B cell (primary cell): ENCODE results near the gene CORO2B. TPM values are rescaled to one million over a fixed set of nuclear protein-coding genes. Genes with fewer than 3 reads are reported as not detected.

Experiments
- ATAC-seq: fragments of 200-7000 bp; cut with Tn5 transposase; one replicate; pipeline ENCODE4 v1.10.0; 2021; ENCODE audit warnings: low read depth, mild to moderate bottlenecking, moderate number of reproducible peaks, moderate library complexity
- CTCF ChIA-PET: fragments of 350-600 bp; sonication (Branson Sonifier 250); formaldehyde crosslinking; loops from one replicate; lab custom pipeline; 2021; ENCODE audit warnings: antibody characterized with exemption, inconsistent platforms; lab: Charles Lee
- POLR2A ChIA-PET: fragments of 350-600 bp; sonication (Branson Sonifier 250); formaldehyde crosslinking; loops from one replicate; lab custom pipeline; 2021; ENCODE audit warnings: antibody characterized with exemption; lab: Charles Lee
- DNase-seq: peaks from one replicate; pipeline ENCODE4 v3.0.0; 2013
- H2AFZ ChIP-seq: 2 replicates; pipeline ENCODE4 v1.6.1; 2012; ENCODE audit warnings: mild to moderate bottlenecking, low read depth, low read length; ENCODE audit not compliant: insufficient read depth, poor library complexity, severe bottlenecking
- H3K27ac ChIP-seq, 2 donors: 1 replicate in 1 of 2; 2 replicates in 1 of 2; pipeline ENCODE4 v1.5.1; 2012 to 2013; ENCODE audit warnings: low read length in 2 of 2, mild to moderate bottlenecking in 2 of 2, moderate library complexity in 1 of 2
- H3K27me3 ChIP-seq, 4 experiments: fragments of 200-600 bp in 1 of 4; sonication (generic) in 1 of 4; replicated peaks in 1 of 4; 1 replicate in 2 of 4; 2 replicates in 2 of 4; pipeline versions ENCODE4 v1.6.1 to v1.7.0; 2013 to 2016; ENCODE audit warnings: low read length in 3 of 4, mild to moderate bottlenecking in 2 of 4, mixed read lengths in 1 of 4, moderate library complexity in 1 of 4; ENCODE audit not compliant: insufficient read depth in 4 of 4, control insufficient read depth in 3 of 4; ENCODE audit errors: control extremely low read depth in 1 of 4
- H3K36me3 ChIP-seq, 2 experiments: replicated peaks in 1 of 2; 1 replicate in 1 of 2; 2 replicates in 1 of 2; pipeline versions ENCODE4 v1.6.1 to v1.7.1; 2013; ENCODE audit warnings: low read length in 1 of 2; ENCODE audit not compliant: insufficient read depth in 2 of 2, control insufficient read depth in 1 of 2; ENCODE audit errors: control extremely low read depth in 1 of 2, extremely low read depth in 1 of 2
- H3K4me1 ChIP-seq, 2 donors: fragments of 200-600 bp in 1 of 2; sonication (generic) in 1 of 2; 1 replicate in 1 of 2; 2 replicates in 1 of 2; pipeline versions ENCODE4 v1.5.1 to v1.6.1; 2013 to 2017; ENCODE audit warnings: low read length in 2 of 2; ENCODE audit not compliant: control insufficient read depth in 2 of 2, insufficient read depth in 2 of 2
- H3K4me2 ChIP-seq: replicated peaks from 2 replicates; pipeline ENCODE3; 2012; ENCODE audit warnings: mild to moderate bottlenecking, low read depth, low read length; ENCODE audit not compliant: poor library complexity, severe bottlenecking
- H3K4me3 ChIP-seq, 5 experiments: fragments of 200-600 bp in 1 of 5; sonication (generic) in 1 of 5; 1 replicate in 3 of 5; 2 replicates in 2 of 5; pipeline versions ENCODE4 v1.5.1 to v1.7.0; 2011 to 2016; ENCODE audit warnings: low read length in 4 of 5, mild to moderate bottlenecking in 4 of 5, low read depth in 2 of 5, control low read depth in 1 of 5, moderate library complexity in 1 of 5; ENCODE audit not compliant: insufficient read depth in 1 of 5; ENCODE audit errors: control extremely low read depth in 1 of 5, extremely low read depth in 1 of 5
- H3K79me2 ChIP-seq: fragments of 200-600 bp; sonication (generic); one replicate; pipeline ENCODE4 v1.6.0; 2016; ENCODE audit warnings: low read length; ENCODE audit not compliant: control insufficient read depth, insufficient read depth
- H3K9ac ChIP-seq: fragments of 200-600 bp; sonication (generic); 2 replicates; pipeline ENCODE4 v1.6.1; 2017; ENCODE audit warnings: mild to moderate bottlenecking, low read length, moderate library complexity
- H3K9me3 ChIP-seq, 3 donors: one replicate each; pipeline versions ENCODE4 v1.6.1 to v1.7.1; 2013; ENCODE audit warnings: low read length in 2 of 3; ENCODE audit not compliant: control insufficient read depth in 2 of 3, insufficient read depth in 1 of 3; ENCODE audit errors: control extremely low read depth in 1 of 3
- H4K20me1 ChIP-seq: 2 replicates; pipeline ENCODE4 v1.6.0; 2012; ENCODE audit warnings: mild to moderate bottlenecking, low read length; ENCODE audit not compliant: insufficient read depth, control insufficient read depth, poor library complexity, severe bottlenecking
- H3K27ac Mint-ChIP-seq: one replicate; pipeline ENCODE4 v1.8.0; 2021; ENCODE audit warnings: mixed read lengths
- H3K27me3 Mint-ChIP-seq: one replicate; pipeline ENCODE4 v1.8.0; 2021; ENCODE audit warnings: mixed read lengths
- H3K4me1 Mint-ChIP-seq: one replicate; pipeline ENCODE4 v1.8.0; 2021; ENCODE audit warnings: mixed read lengths
- H3K4me3 Mint-ChIP-seq: one replicate; pipeline ENCODE4 v1.8.0; 2021; ENCODE audit warnings: mixed read lengths
- H3K9me3 Mint-ChIP-seq: one replicate; pipeline ENCODE4 v1.8.0; 2022; ENCODE audit warnings: mixed read lengths; ENCODE audit not compliant: insufficient read depth
- EZH2 ChIP-seq: IDR thresholded peaks from 2 replicates; pipeline ENCODE4 v1.6.1; 2012; ENCODE audit warnings: borderline replicate concordance, low read depth, mild to moderate bottlenecking, moderate library complexity, low read length; ENCODE audit not compliant: insufficient read depth, poor library complexity, severe bottlenecking
- WGBS: methylation state at CpG from one replicate; pipeline ENCODE4 v1.1.5; 2013; ENCODE audit warnings: missing lambda C conversion rate; ENCODE audit not compliant: insufficient coverage; 5-methylcytosine and 5-hydroxymethylcytosine counted together
- intact Hi-C: fragments of 100-400 bp; cut with micrococcal nuclease; formaldehyde crosslinking; loops from one replicate; pipeline ENCODE4 v1.10.0; 2022
- polyA plus RNA-seq: library from polyadenylated mRNA; depleted of rRNA; stranded (reverse); fragments of >200 nt; gene quantifications from 2 replicates; pipeline ENCODE4 v1.2.3, GENCODE V29; 2012
- total RNA-seq, 2 donors: library from RNA; stranded (reverse); fragments of 120-200 nt in 1 of 2; gene quantifications; 1 replicate in 1 of 2; 2 replicates in 1 of 2; pipeline versions ENCODE4 v1.2.3 to v1.2.4, GENCODE V29; 2013 to 2022
- TF ChIP-seq, protein P1 (sequence below): fragments of 200-600 bp; IDR thresholded peaks from one replicate; pipeline ENCODE4 v1.8.0; 2022; ENCODE audit warnings: antibody characterized with exemption, mild to moderate bottlenecking

Gene CORO2B
- total and polyA plus RNA-seq, 2 donors (not counting 1 experiment from before 2014, with no cell fraction given): 9.5 to 11.3 TPM

DNA sequence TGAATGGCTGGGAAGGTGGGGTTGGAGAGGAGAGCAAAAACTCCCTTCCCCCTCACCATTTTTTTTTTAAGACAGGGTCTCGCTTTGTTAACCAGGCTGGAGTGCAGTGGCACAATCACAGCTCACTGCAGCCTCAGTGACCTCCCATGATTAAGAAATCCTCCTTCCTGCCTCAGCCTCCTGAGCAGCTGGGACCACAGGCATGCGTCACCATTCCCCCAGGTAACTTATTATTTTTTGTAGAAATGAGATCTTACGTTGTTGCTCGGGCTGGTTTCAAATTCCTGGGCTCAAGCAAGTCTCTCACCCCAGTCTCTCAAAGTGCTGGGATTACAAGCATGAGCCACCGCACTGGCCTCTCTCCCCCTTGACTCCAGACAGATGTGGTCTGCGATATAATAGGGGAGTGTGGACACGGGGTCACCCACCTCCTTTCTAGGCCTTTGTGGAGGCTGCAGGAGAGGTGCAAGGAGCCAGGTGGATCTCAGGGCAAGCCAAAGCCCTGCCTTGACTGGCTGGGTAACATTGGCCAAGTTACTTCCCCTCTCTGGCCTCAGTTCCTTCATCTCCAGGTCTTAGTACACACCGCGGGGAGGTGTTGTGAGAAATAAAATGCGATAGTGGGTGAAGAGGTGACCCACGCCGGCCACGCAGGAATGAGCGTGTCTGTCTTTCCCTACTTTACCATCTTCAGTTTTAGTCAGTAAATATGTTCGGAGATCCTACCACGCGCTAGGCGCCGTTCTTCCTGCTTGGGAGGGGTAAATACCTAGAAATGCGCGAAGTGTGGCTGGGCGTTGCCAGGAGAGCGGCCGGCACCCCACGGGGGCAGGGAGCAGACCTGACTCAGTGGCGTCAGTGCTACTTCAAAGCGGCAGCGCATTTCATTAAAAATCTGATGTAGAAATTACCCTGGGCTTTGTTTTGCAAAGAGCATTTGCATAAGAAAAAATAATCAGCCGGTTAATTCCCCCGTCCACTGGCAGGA, 20.2 kb upstream of the CORO2B start:
- no peak for ATAC-seq
- peak overlapping the region; percentile 79 for H3K4me2 ChIP-seq
- ChIA-PET POLR2A (interaction anchor here (1.0 kb wide), 1 partner anchor 115 kb away, joined by 3 read pairs; no protein-coding TSS in a partner anchor), CTCF (interaction anchor here (0.6 to 14.0 kb wide), 24 partner anchors 9 to 366 kb away, joined by 3 to 409 read pairs (median 10); no protein-coding TSS in a partner anchor)
- H2AFZ ChIP-seq: peak overlapping the region; percentile 80
- no peaks in the 10 kb centered on the region for H3K79me2 ChIP-seq
- Mint-ChIP-seq H3K9me3 (no peaks in the 10 kb centered on the region), H3K27me3 (peaks cover 53% of the 10 kb centered on the region), H3K27ac (no peak overlapping the region), H3K4me1 (peaks cover 23% of the 10 kb centered on the region), H3K4me3 (peak overlapping the region; percentile 91)
- H3K4me1 ChIP-seq: peaks cover 25 to 34% of the 10 kb centered on the region in 2 donors
- intact Hi-C loops: loop anchor here (1.0 to 5.0 kb wide), 5 partner anchors 20 to 271 kb away; partner anchors contain the start of gene CORO2B
- H3K4me3 ChIP-seq: peak overlapping the region; percentile 33 to 58 (median 49)
- no peaks in the 10 kb centered on the region for H4K20me1 ChIP-seq
- H3K9me3 ChIP-seq: no peaks in the 10 kb centered on the region
- H3K9ac ChIP-seq: peak overlapping the region; percentile 63
- TF ChIP-seq EZH2: no peak
- TF ChIP-seq, protein P1, sequence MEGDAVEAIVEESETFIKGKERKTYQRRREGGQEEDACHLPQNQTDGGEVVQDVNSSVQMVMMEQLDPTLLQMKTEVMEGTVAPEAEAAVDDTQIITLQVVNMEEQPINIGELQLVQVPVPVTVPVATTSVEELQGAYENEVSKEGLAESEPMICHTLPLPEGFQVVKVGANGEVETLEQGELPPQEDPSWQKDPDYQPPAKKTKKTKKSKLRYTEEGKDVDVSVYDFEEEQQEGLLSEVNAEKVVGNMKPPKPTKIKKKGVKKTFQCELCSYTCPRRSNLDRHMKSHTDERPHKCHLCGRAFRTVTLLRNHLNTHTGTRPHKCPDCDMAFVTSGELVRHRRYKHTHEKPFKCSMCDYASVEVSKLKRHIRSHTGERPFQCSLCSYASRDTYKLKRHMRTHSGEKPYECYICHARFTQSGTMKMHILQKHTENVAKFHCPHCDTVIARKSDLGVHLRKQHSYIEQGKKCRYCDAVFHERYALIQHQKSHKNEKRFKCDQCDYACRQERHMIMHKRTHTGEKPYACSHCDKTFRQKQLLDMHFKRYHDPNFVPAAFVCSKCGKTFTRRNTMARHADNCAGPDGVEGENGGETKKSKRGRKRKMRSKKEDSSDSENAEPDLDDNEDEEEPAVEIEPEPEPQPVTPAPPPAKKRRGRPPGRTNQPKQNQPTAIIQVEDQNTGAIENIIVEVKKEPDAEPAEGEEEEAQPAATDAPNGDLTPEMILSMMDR: no peak
- no peaks in the 10 kb centered on the region for H3K36me3 ChIP-seq
- H3K27me3 ChIP-seq: peaks cover 0 to 38% (median 11%) of the 10 kb centered on the region in 4 experiments
- WGBS: 11% methylated on average over 17 of the region's 30 CpGs
- DNase-seq: peak; percentile 38
- no peak overlapping the region for H3K27ac ChIP-seq
